ENCODE measurements around the gene AQP3.
"Not testable (repeated sequence)": the region's sequence is repeated elsewhere in the genome, so short reads cannot be mapped to it uniquely, and the experiment has no call there.

The AQP3 gene

GRCh38 chr9:33393581-33393980 is 53.8 kb downstream of the AQP3 start:
- TF ChIP-seq, protein P1, sequence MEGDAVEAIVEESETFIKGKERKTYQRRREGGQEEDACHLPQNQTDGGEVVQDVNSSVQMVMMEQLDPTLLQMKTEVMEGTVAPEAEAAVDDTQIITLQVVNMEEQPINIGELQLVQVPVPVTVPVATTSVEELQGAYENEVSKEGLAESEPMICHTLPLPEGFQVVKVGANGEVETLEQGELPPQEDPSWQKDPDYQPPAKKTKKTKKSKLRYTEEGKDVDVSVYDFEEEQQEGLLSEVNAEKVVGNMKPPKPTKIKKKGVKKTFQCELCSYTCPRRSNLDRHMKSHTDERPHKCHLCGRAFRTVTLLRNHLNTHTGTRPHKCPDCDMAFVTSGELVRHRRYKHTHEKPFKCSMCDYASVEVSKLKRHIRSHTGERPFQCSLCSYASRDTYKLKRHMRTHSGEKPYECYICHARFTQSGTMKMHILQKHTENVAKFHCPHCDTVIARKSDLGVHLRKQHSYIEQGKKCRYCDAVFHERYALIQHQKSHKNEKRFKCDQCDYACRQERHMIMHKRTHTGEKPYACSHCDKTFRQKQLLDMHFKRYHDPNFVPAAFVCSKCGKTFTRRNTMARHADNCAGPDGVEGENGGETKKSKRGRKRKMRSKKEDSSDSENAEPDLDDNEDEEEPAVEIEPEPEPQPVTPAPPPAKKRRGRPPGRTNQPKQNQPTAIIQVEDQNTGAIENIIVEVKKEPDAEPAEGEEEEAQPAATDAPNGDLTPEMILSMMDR (IDR thresholded peaks at IDR 0.05), result no peak
- no peak for DNase-seq (ENCODE audit: low spot score)
- Histone ChIP-seq H3K4me3 (no peak overlapping the region), H3K27ac (peak overlapping the region in 1 of 2 donors; percentile 92)

DNA sequence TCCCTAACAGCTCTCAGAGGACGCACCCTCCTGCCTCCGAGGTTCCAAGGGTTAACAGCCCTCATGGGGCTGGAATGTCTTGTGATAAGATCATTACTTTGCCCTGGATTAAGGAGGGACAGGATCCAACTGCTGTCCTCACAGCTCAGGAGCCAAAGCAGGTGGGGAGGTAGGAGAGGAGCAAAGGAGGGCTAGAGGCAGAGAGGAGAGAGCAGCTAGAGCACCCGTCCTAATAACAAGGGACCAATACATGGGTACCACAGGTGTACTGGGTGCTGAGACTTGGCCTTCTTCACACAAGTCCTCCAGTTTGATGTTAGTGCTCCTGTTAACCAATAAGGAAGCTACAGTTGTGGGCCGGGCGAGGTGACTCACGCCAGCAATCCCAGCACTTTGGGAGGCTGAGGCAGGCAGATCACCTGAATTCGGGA is 54.8 kb downstream of the AQP3 start:
- peak overlapping the region; percentile 37 to 92 for H3K27ac ChIP-seq
- DNase-seq (ENCODE audit: low spot score); H3K4me3 ChIP-seq: not testable (repeated sequence)

All from coronary artery (tissue), 2 donors.